Endothelial cell (in vitro differentiated cells): ENCODE results near the gene METTL22. TPM values are rescaled to one million over a fixed set of nuclear protein-coding genes. Genes with fewer than 3 reads are reported as not detected.

ENCODE experiments used
- DNase-seq: peaks from one replicate; pipeline ENCODE4 v3.0.0; 2021; ENCODE audit warnings: low spot score
- H3K27ac Mint-ChIP-seq: one replicate; pipeline ENCODE4 v1.8.0; 2021; ENCODE audit warnings: mixed read lengths, inconsistent platforms; ENCODE audit not compliant: unreplicated experiment
- H3K27me3 Mint-ChIP-seq: one replicate; pipeline ENCODE4 v1.8.0; 2021; ENCODE audit warnings: mild to moderate bottlenecking, moderate library complexity, mixed read lengths, inconsistent platforms; ENCODE audit not compliant: unreplicated experiment
- H3K36me3 Mint-ChIP-seq: one replicate; pipeline ENCODE4 v1.8.0; 2021; ENCODE audit warnings: mild to moderate bottlenecking, low read depth, mixed read lengths, inconsistent platforms; ENCODE audit not compliant: unreplicated experiment
- H3K4me1 Mint-ChIP-seq: one replicate; pipeline ENCODE4 v1.8.0; 2021; ENCODE audit warnings: mild to moderate bottlenecking, mixed read lengths, inconsistent platforms; ENCODE audit not compliant: unreplicated experiment
- H3K4me3 Mint-ChIP-seq: one replicate; pipeline ENCODE4 v1.8.0; 2021; ENCODE audit warnings: mild to moderate bottlenecking, mixed read lengths, inconsistent platforms; ENCODE audit not compliant: unreplicated experiment
- H3K9me3 Mint-ChIP-seq: one replicate; pipeline ENCODE4 v1.8.0; 2021; ENCODE audit warnings: mixed read lengths, inconsistent platforms; ENCODE audit not compliant: unreplicated experiment
- total RNA-seq: library from RNA; stranded (reverse); fragmentation: NEBNext Ultra II Directional; extraction: Animal tissue kit (Norgen Biotek cat#: 25700); gene quantifications from one replicate; pipeline ENCODE4 v1.2.1, GENCODE V29; 2021; ENCODE audit not compliant: unreplicated experiment
- TF ChIP-seq, protein P1 (sequence below): fragments of 200-600 bp; sonication (generic); IDR thresholded peaks from one replicate; pipeline ENCODE4 v1.5.0; 2021; ENCODE audit warnings: antibody characterized with exemption; ENCODE audit not compliant: unreplicated experiment

The METTL22 gene
- total RNA-seq, 1 donor from 2014 or later, result 39.6 TPM

DNA sequence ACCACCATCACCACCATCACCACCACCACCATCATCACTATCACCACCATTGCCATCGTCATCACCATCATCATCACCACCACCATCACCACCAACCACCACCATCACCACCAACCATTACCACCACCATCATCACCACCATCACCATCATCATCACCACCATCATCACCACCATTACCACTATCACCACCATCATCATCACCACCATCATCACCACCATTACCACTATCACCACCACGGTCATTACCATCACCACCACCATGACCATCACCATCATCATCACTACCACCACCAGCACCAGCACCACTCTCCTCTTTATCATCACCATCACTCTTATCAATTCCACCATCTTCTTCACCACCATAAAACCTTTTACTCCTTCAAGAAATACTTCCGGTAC lies 30.0 kb upstream of the METTL22 start:
- H3K9me3 Mint-ChIP-seq, result no peaks in the 10 kb centered on the region
- H3K27ac Mint-ChIP-seq, result no peak overlapping the region
- no peak overlapping the region for H3K4me3 Mint-ChIP-seq
- H3K36me3 Mint-ChIP-seq, result no peaks in the 10 kb centered on the region
- TF ChIP-seq, protein P1, sequence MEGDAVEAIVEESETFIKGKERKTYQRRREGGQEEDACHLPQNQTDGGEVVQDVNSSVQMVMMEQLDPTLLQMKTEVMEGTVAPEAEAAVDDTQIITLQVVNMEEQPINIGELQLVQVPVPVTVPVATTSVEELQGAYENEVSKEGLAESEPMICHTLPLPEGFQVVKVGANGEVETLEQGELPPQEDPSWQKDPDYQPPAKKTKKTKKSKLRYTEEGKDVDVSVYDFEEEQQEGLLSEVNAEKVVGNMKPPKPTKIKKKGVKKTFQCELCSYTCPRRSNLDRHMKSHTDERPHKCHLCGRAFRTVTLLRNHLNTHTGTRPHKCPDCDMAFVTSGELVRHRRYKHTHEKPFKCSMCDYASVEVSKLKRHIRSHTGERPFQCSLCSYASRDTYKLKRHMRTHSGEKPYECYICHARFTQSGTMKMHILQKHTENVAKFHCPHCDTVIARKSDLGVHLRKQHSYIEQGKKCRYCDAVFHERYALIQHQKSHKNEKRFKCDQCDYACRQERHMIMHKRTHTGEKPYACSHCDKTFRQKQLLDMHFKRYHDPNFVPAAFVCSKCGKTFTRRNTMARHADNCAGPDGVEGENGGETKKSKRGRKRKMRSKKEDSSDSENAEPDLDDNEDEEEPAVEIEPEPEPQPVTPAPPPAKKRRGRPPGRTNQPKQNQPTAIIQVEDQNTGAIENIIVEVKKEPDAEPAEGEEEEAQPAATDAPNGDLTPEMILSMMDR, result no peak
- H3K4me1 Mint-ChIP-seq, result peaks cover 5% of the 10 kb centered on the region
- DNase-seq, result no peak
- peaks cover 7% of the 10 kb centered on the region for H3K27me3 Mint-ChIP-seq

DNA sequence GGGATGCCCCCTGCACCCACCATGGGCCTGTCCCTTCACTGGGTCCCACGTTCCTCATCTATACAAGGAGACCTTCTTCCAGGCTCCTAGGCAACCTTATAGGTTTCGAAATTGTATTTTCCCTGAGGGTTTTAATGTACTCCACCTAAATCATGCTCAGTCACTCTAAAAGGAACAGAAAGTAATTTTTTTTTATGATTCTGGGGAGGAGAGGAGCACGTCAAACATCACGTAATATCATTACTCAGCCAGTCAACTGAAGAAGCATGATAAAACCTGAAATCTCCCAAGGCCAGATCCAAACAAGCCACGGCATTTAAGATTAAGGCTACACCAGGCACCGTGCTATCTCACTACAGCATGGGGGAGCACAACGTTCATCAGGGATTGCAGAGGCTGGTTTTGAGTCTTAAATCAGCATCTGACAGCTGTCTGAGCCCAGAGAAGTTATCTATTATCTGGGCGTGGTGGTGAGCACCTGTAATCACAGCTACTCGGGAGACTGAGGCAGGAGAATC lies 27.3 kb upstream of the METTL22 start:
- Mint-ChIP-seq H3K27ac (no peak overlapping the region), H3K4me3 (no peak overlapping the region), H3K4me1 (peaks cover 3% of the 10 kb centered on the region), H3K9me3 (no peaks in the 10 kb centered on the region), H3K27me3 (no peaks in the 10 kb centered on the region), H3K36me3 (no peaks in the 10 kb centered on the region)
- TF ChIP-seq, protein P1, result no peak
- DNase-seq, result no peak

DNA sequence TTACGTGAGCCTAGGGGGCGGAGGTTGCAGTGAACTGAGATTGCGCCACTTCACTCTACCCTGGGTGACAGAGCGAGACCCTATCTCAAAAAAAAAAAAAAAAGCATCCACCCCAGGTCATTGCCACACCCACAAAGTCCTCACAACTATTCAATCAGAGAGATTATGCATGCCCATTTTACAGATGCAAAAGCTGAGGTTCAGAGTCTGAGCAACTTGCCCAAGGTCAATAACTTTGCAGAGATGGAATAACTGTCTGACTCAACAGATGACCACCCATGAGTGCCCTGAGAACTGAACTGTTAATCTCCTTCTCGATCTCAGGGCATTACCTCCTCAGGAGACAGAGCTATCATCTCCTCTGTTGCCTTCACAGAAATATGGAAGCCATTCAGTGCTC lies 25.7 kb upstream of the METTL22 start:
- no peak for DNase-seq

DNA sequence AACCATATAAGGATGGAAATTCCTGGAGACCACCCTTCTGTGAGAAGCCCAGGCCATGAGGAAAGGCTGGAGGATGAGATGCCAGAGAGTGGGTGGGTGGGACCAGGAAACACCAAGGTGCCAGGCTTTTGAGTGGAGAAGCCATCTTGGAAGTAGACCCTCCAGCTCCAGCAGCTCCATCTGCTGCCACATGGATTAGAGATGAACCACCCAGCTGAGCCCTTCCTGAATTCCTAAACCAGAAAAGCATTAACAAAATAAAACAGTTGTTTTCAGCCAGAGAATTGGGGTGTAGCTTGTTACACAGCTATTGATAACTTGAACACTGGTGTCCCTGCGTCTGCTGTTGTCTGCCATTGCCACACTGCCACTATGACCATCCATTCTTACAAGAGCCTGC lies 24.9 kb upstream of the METTL22 start:
- TF ChIP-seq, protein P1, result no peak
- Mint-ChIP-seq H3K27ac (no peak overlapping the region), H3K9me3 (no peaks in the 10 kb centered on the region), H3K4me3 (no peak overlapping the region), H3K4me1 (no peaks in the 10 kb centered on the region), H3K27me3 (no peaks in the 10 kb centered on the region), H3K36me3 (no peaks in the 10 kb centered on the region)
- DNase-seq, result no peak

More for the DNA sequence above, 25.7 kb upstream of the METTL22 start:
- Mint-ChIP-seq H3K36me3 (no peaks in the 10 kb centered on the region), H3K9me3 (no peaks in the 10 kb centered on the region), H3K27ac (no peak overlapping the region), H3K4me1 (no peaks in the 10 kb centered on the region), H3K4me3 (no peak overlapping the region), H3K27me3 (no peaks in the 10 kb centered on the region)
- TF ChIP-seq, protein P1, result no peak

DNA sequence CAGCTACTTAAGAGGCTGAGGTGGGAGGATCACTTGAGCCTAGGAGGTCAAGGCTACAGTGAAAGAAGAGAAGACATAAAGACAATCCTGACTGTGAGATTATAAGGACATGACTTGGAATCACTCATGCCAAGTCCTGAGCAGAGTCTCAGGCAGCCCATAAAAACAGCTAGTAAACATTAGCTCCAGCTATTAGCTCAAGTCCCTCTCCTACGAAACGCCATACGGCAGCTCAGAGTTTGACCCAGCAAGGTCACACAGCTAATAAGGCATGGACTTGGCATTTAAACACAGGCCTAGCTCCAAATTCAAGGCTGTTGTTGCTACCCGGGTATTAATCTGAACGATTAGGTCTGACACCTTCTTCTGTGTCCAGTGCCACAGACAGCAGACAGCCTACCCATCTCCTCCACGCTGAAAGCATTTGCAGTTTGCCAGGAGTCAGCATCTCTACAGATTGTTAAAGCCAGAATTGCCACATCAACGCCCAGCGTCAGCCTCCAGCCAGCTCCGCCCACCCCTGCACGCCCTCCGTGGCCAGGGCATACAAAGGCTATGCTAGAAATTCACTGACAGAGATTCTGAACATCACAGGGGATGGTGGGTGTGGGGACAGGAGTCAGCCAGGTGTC lies 21.2 kb upstream of the METTL22 start:
- H3K27me3 Mint-ChIP-seq, result no peaks in the 10 kb centered on the region
- TF ChIP-seq, protein P1, result no peak
- DNase-seq, result no peak

More for the DNA sequence above, 21.2 kb upstream of the METTL22 start:
- no peak overlapping the region for H3K27ac Mint-ChIP-seq
- no peaks in the 10 kb centered on the region for H3K4me1 Mint-ChIP-seq
- H3K9me3 Mint-ChIP-seq, result no peaks in the 10 kb centered on the region
- H3K36me3 Mint-ChIP-seq, result no peaks in the 10 kb centered on the region
- no peak overlapping the region for H3K4me3 Mint-ChIP-seq
